IMR-90 (cell line): ENCODE measurements around the gene LRP1B. TPM values are rescaled to one million over a fixed set of nuclear protein-coding genes. Genes with fewer than 3 reads are reported as not detected.

ENCODE experiments used
- ATAC-seq: fragments of 200-7000 bp; cut with Tn5 transposase; 2 replicates; pipeline ENCODE4 v1.9.1; 2020; ENCODE audit warnings: low read depth, mild to moderate bottlenecking, moderate library complexity
- BruUV-seq: library from RNA; stranded (reverse); fragments of 400-500 nt; replicated peaks from 2 replicates; lab custom pipeline; 2021; lab: Mats Ljungman, UMichigan
- CTCF ChIA-PET: fragments of 300-600 bp; formaldehyde crosslinking; extraction: SDS; loops from one replicate; lab custom pipeline; 2021; ENCODE audit warnings: antibody characterized with exemption; lab: Yijun Ruan, JAX
- POLR2A ChIA-PET: fragments of 300-600 bp; sonication (Branson Sonifier 250); formaldehyde crosslinking; loops from one replicate; lab custom pipeline; 2022; ENCODE audit warnings: antibody characterized with exemption; ENCODE audit not compliant: unreplicated experiment; lab: Charles Lee
- DNase-seq: peaks from one replicate; pipeline ENCODE4 v3.0.0; 2013
- H2AFZ ChIP-seq: replicated peaks from 2 replicates; pipeline ENCODE3; 2013; ENCODE audit warnings: low read length, mild to moderate bottlenecking; ENCODE audit not compliant: poor library complexity
- H2AK5ac ChIP-seq: 2 replicates; pipeline ENCODE4 v1.6.1; 2013; ENCODE audit warnings: low read depth, low read length, inconsistent platforms
- H2AK9ac ChIP-seq: replicated peaks from 2 replicates; pipeline ENCODE3; 2013; ENCODE audit warnings: mild to moderate bottlenecking, low read depth, low read length, moderate library complexity; ENCODE audit not compliant: poor library complexity
- H2BK120ac ChIP-seq: 2 replicates; pipeline ENCODE4 v1.6.1; 2013; ENCODE audit warnings: low read depth, low read length, inconsistent platforms
- H2BK15ac ChIP-seq: 3 replicates; pipeline ENCODE4 v1.6.1; 2013; ENCODE audit warnings: low read depth, low read length, inconsistent platforms
- H2BK20ac ChIP-seq: 2 replicates; pipeline ENCODE4 v1.6.1; 2013; ENCODE audit warnings: low read depth, mild to moderate bottlenecking, inconsistent platforms, low read length, moderate library complexity
- H2BK5ac ChIP-seq: 2 replicates; pipeline ENCODE4 v1.6.1; 2013; ENCODE audit warnings: mild to moderate bottlenecking, low read depth, low read length, inconsistent platforms; ENCODE audit not compliant: poor library complexity, severe bottlenecking
- H3K14ac ChIP-seq: replicated peaks from 2 replicates; pipeline ENCODE4 v1.6.1; 2013; ENCODE audit warnings: low read depth, low read length, inconsistent platforms
- H3K18ac ChIP-seq: 2 replicates; pipeline ENCODE4 v1.6.1; 2013; ENCODE audit warnings: low read depth, low read length, control low read depth
- H3K23ac ChIP-seq: 2 replicates; pipeline ENCODE4 v1.6.1; 2013; ENCODE audit warnings: low read depth, low read length, inconsistent platforms
- H3K27ac ChIP-seq: 2 replicates; pipeline ENCODE4 v1.5.1; 2013; ENCODE audit warnings: mild to moderate bottlenecking, control low read depth, low read length; ENCODE audit not compliant: insufficient read depth
- H3K27me3 ChIP-seq: 2 replicates; pipeline ENCODE4 v1.6.1; 2013; ENCODE audit warnings: low read length; ENCODE audit not compliant: control insufficient read depth, insufficient read depth
- H3K36me3 ChIP-seq: 2 replicates; pipeline ENCODE4 v1.6.1; 2013; ENCODE audit warnings: low read length, mixed read lengths; ENCODE audit not compliant: control insufficient read depth, insufficient read depth
- H3K4ac ChIP-seq: 2 replicates; pipeline ENCODE4 v1.6.1; 2013; ENCODE audit warnings: low read depth, low read length, inconsistent platforms
- H3K4me1 ChIP-seq: 2 replicates; pipeline ENCODE4 v1.6.1; 2013; ENCODE audit warnings: low read length, mixed read lengths; ENCODE audit not compliant: control insufficient read depth, insufficient read depth
- H3K4me2 ChIP-seq: 2 replicates; pipeline ENCODE4 v1.6.1; 2013; ENCODE audit warnings: low read depth, mild to moderate bottlenecking, control low read depth, low read length, moderate library complexity
- H3K4me3 ChIP-seq: 2 replicates; pipeline ENCODE4 v1.5.1; 2013; ENCODE audit warnings: low read depth, mild to moderate bottlenecking, control low read depth, low read length, moderate library complexity; ENCODE audit not compliant: insufficient read depth
- H3K56ac ChIP-seq: 2 replicates; pipeline ENCODE4 v1.6.1; 2013; ENCODE audit warnings: low read length, inconsistent platforms; ENCODE audit not compliant: insufficient read depth; ENCODE audit errors: extremely low read depth
- H3K79me1 ChIP-seq, 2 experiments: 2 replicates each; pipeline ENCODE4 v1.6.1; 2013; ENCODE audit warnings: low read length in 2 of 2, inconsistent platforms in 1 of 2, low read depth in 1 of 2
- H3K9ac ChIP-seq: 2 replicates; pipeline ENCODE4 v1.6.1; 2013; ENCODE audit warnings: low read depth, low read length, control low read depth
- H3K9me1 ChIP-seq: 2 replicates; pipeline ENCODE4 v1.6.1; 2013; ENCODE audit warnings: low read length, inconsistent platforms; ENCODE audit not compliant: insufficient read depth
- H3K9me3 ChIP-seq: 2 replicates; pipeline ENCODE4 v1.6.1; 2013; ENCODE audit warnings: low read length; ENCODE audit not compliant: control insufficient read depth, insufficient read depth
- H4K20me1 ChIP-seq: 2 replicates; pipeline ENCODE4 v1.6.1; 2013; ENCODE audit warnings: low read length, inconsistent platforms; ENCODE audit not compliant: insufficient read depth
- H4K5ac ChIP-seq: 2 replicates; pipeline ENCODE4 v1.6.1; 2013; ENCODE audit warnings: mild to moderate bottlenecking, low read depth, low read length, control low read depth
- H4K8ac ChIP-seq, 2 experiments: 2 replicates each; pipeline ENCODE4 v1.6.1; 2013; ENCODE audit warnings: low read depth in 2 of 2, low read length in 2 of 2, control low read depth in 1 of 2, inconsistent platforms in 1 of 2
- H4K91ac ChIP-seq: 2 replicates; pipeline ENCODE4 v1.6.1; 2013; ENCODE audit warnings: low read depth, low read length, inconsistent platforms; ENCODE audit not compliant: insufficient read depth
- MAFK ChIP-seq: IDR thresholded peaks from 2 replicates; pipeline ENCODE4 v1.6.1; 2012; ENCODE audit warnings: low read depth, low read length, improper control_type of control experiment
- WGBS, 2 experiments: methylation state at CpG; one replicate each; pipeline versions ENCODE4 v1.1.5 to v1.1.7; 2013; ENCODE audit warnings: missing lambda C conversion rate in 2 of 2; ENCODE audit not compliant: insufficient read length in 1 of 2; ENCODE audit errors: extremely low coverage in 2 of 2; 5-methylcytosine and 5-hydroxymethylcytosine counted together
- dilution Hi-C: fragments of 300-500 bp; cut with HindIII; formaldehyde crosslinking; loops from one replicate; pipeline ENCODE4 v1.14.3; 2018; ENCODE audit warnings: low sequenced_read_pairs; ENCODE audit not compliant: unreplicated experiment
- in situ Hi-C: fragments of 300-500 bp; cut with MboI; formaldehyde crosslinking; loops from 3 replicates; pipeline ENCODE4 v1.14.3; 2019; ENCODE audit warnings: low sequenced_read_pairs, inconsistent platforms, mixed read lengths
- intact Hi-C: fragments of 100-400 bp; cut with micrococcal nuclease; formaldehyde crosslinking; loops from 2 replicates; pipeline ENCODE4 v1.10.0; 2022
- polyA plus RNA-seq, 3 experiments: library from polyadenylated mRNA; depleted of rRNA; stranded (reverse); fragments of >200 nt; gene quantifications; 2 replicates each; pipeline ENCODE4 v1.2.3, GENCODE V29; 2012; ENCODE audit warnings: low replicate concordance in 1 of 3
- total RNA-seq: library from RNA; depleted of rRNA; stranded (reverse); fragments of >200 nt; gene quantifications from 2 replicates; pipeline ENCODE4 v1.2.3, GENCODE V29; 2012

LRP1B gene
- total and polyA plus RNA-seq, 2 of the 4 experiments (the other 2 are of a cell fraction), result under 0.01 to 0.02 TPM

- Histone ChIP-seq H4K5ac (no peak overlapping the region), H3K9ac (no peak overlapping the region), H3K4ac (no peak overlapping the region), H4K8ac (no peak overlapping the region), H3K56ac (no peak overlapping the region), H3K4me2 (no peak overlapping the region), H3K4me1 (no peaks in the 10 kb centered on the region), H4K91ac (no peak overlapping the region), H3K18ac (no peak overlapping the region), H2BK120ac (no peak overlapping the region), H3K14ac (no peak overlapping the region), H3K27me3 (no peaks in the 10 kb centered on the region), H3K9me3 (no peaks in the 10 kb centered on the region), H2AK9ac (no peak overlapping the region), H2BK20ac (no peak overlapping the region), H2AK5ac (no peak overlapping the region), H3K4me3 (no peak overlapping the region), H3K27ac (no peak overlapping the region), H2BK15ac (no peak overlapping the region), H3K79me1 (no peaks in the 10 kb centered on the region), H3K23ac (no peak overlapping the region), H2AFZ (no peak overlapping the region), H3K9me1 (no peaks in the 10 kb centered on the region), H3K36me3 (no peaks in the 10 kb centered on the region), H4K20me1 (no peaks in the 10 kb centered on the region), H2BK5ac (no peak overlapping the region)
- POLR2A ChIA-PET, result no interaction called here
- TF ChIP-seq MAFK, result no peak
- dilution Hi-C loops (no loop called here), intact Hi-C loops (no loop called here), in situ Hi-C loops (no loop called here)
- BruUV-seq, result no TSS peak
- ATAC-seq, result no peak
- WGBS, 2 experiments, result no CpG with 5 or more reads among the region's 3 CpGs
- CTCF ChIA-PET, result no interaction called here
- DNase-seq, result no peak
Observed at GRCh38 chr2:140801311-140801710, 1329.5 kb downstream of the LRP1B start.
